22Rv1 (cell line): ENCODE measurements around the gene RNF32.

Experiments
- CTCF ChIP-seq: fragments of 450-650 bp; IDR thresholded peaks from 2 replicates; pipeline ENCODE4 v1.5.1; 2017; ENCODE audit warnings: mild to moderate bottlenecking
- ZFX ChIP-seq: fragments of 450-650 bp; IDR thresholded peaks from 2 replicates; pipeline ENCODE4 v1.6.1; 2017; ENCODE audit warnings: antibody characterized with exemption, borderline replicate concordance

- TF ChIP-seq CTCF, result no peak
- TF ChIP-seq ZFX, result no peak
Observed at GRCh38 chr7:156604836-156605695, 35.5 kb upstream of the RNF32 start.
